Activated CD4-positive, alpha-beta T cell treated with anti-CD3 and anti-CD28 coated beads, Interleukin-2, amount 50 U/mL, for 4 hours (primary cell): ENCODE results near the gene ELL2.

Experiments used
- DNase-seq, 2 experiments: peaks; one replicate each; pipeline ENCODE4 v3.0.0-alpha.2; 2020

The ELL2 gene

GRCh38 chr5:95976606-95977005, 15.0 kb upstream of the ELL2 start:
- DNase-seq, result no peak

DNA sequence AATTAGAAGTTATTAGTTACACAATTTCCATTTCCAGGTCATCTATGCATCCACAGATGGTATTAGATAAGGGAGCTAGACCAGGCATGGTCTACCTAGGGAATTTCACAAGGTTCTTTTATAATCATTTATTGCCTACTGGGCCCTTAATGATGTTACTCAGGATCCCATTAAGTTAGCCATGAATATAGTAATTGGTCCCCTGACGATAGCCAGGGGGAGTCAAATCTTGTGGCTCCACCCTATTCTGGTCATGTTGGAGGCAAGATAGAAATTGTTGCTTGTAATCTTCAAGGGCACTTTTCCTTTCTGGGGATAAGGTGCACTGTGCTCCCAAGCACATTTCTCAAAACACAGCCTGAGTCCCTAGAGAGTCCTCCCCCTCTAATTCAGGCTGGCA, 14.1 kb upstream of the ELL2 start:
- no peak for DNase-seq

DNA sequence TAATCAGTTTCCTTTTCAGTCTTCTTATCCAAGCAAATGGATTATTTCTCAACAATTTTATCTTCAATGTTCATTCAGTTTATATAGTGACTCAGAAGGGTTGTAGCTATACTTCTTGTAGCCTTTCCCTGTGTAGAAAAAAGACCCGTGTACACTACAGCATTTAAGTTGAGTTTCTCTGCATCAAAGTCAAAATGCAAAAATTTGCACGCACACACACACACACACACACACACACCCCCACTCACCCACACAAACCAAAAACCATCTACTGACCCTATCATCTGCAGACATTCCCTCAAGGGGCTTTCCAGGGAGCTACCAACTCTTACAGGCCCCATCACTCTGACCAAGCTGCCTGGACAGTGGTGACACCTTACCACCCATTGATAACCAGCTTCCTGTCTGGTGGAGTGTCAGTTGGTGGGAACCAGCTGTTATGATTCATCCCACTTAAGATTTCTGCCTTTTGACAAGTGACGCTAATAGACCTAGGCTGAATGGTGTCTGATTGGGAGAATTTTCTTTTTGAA, 12.2 kb upstream of the ELL2 start:
- no peak for DNase-seq

GRCh38 chr5:95972196-95972595, 10.5 kb upstream of the ELL2 start:
- DNase-seq, result no peak

DNA sequence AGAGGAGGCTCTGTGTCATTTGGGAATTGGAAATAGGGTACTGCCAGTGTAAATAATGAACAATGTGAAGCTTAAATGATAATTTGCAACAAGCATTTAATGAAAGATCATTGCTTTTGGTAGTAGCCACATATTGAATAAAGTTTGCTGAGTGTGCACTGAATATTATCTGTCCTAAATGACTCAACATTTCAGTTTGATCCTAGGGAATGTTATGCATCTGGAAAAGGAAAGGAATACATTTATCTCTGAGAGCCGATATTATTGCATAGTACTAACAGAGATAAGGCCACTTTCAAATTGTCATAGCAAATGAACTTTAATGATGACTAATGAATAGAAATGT, 8.7 kb upstream of the ELL2 start:
- DNase-seq, result no peak

DNA sequence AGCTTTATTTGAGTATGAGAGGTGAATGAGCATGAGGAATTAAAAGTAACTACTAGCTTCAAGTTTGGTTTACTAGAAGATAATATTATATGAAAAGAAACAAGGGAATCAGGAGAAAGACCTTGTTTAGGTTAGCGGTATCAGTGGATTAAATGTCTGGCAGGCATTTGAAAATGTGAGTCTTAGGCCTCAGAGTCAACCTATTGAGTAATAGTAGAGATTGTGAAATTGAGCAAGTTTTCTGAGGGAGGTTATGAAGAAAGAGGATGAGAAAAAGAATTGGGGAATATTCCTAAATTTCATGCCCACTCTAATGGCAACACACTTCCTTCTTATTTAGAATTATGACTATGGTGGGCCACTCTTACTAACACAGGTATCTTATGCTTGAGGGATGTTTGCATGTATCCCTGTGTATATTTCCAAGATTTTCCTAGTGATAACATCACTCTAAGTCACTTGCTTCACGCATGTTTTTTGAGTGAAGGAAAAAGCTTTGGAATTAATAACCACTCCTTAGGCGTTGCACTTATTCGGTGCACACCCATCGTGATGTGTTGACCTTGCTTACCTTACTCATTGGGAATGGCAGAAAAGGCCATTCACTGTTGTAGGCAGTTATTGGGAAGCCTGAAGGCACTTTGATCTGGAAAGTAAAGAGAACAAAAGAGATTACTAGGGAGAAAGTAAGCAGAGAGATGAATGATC, 8.2 kb upstream of the ELL2 start:
- no peak for DNase-seq

DNA sequence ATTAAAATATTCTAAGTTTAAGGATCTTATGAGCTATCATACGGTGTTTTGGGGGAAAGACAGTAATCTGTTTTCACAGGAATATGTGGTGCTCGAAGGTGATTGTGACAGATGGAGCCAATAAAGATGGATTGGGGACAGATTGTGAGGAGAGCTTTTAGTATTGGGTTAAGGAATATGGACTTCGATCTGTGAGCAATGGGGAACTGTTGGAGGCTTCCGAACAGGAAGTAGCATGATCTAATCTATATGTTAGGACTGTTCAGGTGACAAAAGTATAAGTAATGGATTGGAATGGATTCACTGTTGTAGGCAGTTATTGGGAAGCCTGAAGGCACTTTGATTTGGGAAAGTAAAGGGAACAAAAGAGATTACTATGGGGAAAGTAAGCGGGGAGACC, 7.4 kb upstream of the ELL2 start:
- no peak for DNase-seq

GRCh38 chr5:95967236-95967635, 5.6 kb upstream of the ELL2 start:
- no peak for DNase-seq

DNA sequence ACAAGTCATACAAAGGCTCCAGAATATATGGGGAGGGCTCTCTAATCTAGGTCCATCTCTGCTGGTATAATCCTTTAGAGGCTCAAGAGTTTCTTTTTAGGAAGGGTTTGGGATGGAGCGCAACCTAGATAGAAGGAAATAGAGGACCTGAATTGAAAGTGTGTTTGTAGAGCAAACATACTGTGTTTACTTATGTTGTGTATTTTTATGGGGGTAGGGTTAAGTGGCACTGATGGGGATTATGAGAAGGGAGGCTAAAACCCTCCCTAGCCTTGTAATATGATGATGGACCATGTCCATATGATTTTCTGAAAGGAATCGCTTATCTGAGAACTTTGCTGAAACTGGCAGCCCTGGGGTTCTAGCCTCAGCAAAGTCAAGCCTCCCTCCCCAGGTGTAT, 4.4 kb upstream of the ELL2 start:
- no peak for DNase-seq

- DNase-seq, result peak in 1 of 2 experiments; percentile 23
These were observed 2.2 kb upstream of the ELL2 start for GRCh38 chr5:95963650-95964410.

GRCh38 chr5:95962785-95963184, 1.1 kb upstream of the ELL2 start:
- DNase-seq, result no peak

GRCh38 chr5:95962475-95962773, 773 bp upstream of the ELL2 start:
- no peak for DNase-seq

DNA sequence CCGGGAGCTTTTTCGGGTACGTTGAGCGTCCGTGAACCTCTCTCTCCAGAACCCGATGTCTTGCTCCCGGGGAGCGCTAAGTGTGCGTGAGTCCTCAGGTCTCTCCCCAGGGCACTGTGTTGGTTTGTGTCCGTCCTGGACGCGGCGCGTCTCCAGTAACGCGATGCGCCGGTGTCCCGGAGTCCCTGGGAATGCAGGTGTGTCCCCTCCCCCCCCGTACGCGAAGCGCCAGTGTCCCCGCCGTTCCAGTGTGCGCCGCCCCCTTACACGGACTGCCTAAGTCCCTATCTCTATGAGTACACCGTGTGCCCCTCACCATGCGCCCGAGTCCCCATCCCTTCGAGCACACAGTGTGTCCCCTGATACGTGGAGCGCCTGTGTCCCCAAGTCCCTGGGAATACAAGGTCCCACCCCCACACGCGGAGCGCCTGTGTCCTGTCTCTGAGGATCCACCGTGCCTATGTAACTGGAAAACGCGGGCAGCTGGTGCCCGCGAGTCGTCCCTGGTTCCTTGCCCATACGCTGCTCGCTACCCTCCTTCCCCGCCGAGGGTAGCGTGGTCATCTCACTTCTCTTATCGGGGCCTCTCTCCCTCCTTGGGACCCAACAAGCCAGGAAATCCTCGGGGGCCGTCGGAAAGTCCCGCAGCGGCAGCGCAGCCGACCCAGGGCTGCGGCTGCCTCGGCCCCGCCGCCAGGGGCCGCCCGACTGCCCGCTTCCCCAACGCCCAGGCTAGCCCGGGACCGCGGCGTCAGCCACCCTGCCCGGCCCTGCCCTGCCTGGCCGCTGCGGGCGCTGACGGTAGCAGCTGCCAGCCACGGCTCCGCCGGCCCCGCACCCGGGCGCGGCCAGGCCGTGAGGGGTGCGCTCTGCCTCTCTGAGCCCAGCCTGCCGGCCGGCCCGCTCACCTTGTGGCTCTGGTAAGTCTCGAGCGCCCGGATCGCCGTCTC, 709 bp downstream of the ELL2 start:
- DNase-seq, result peak; percentile 56 to 59

- no peak for DNase-seq
These were observed 1.6 kb downstream of the ELL2 start for GRCh38 chr5:95959888-95960666.

DNA sequence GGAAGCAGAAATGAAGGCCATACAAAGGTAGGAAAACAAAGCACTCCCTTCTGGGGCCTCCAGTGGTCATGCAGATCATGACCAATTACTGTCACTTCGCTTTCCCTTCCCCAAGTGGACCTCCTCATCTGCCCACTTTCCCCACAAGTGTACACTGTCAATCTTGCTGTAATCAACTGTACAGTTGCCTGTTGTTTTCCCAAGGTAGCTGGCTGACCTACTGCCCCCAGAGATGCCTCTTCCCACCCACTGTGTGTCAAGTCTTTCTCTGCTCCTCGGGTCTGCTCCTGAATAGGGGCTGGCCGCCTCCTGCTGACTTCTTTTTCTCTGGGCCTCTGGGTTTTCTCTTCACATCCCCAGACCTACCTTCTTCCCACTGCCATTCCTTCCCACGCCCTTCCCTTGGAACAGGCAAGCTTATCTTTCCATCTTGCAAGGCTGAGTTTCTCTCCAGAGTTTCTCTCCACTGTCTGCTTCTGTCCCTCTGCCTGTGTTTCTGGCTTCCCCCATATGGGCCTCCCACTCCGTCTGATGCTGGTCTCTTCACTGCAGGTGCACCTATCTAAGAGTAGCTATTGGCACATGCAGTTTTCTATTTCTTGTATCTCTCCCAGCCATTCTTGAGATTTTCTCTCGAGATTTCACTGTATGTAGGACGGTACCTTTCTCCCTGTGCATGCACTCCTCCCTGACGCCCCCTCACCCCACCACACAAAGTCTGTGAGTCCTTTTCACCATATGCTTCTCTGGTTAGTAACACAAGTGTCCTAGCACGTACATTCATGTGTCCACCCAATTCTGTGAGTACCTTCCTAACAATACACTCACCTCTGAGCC, 2.4 kb downstream of the ELL2 start:
- DNase-seq, result no peak

- DNase-seq, result no peak
These were observed 3.2 kb downstream of the ELL2 start for GRCh38 chr5:95958310-95959014.

DNA sequence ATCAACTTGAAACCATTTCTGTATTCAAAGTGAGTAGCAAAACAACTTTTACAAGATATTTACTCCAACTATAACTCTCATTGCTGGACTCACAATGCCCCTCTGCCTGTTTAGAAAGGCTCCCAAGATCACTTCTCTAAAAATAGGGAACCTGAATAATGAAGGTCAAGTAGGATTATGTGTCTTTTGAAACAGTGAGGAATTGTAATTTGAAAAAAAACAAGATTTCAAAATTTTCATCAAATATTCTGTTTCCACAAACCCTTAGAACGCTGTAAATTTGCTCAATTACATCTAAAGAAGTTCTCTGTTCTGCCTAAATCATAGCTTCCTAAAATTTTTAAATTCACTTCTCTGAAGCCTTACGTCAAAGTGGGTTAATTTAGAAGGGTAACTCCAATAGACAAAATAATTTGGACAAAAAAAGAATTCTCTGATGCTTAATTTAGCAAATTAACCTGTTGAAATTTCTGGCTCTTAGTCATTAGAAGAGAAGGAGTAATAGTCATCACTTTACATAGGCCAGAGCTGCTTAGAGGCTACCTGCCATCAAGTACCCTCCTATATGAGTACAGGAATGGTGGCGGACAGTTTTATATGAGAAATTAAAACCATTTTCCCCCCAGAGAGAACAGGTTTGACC, 4.0 kb downstream of the ELL2 start:
- DNase-seq, result no peak

DNA sequence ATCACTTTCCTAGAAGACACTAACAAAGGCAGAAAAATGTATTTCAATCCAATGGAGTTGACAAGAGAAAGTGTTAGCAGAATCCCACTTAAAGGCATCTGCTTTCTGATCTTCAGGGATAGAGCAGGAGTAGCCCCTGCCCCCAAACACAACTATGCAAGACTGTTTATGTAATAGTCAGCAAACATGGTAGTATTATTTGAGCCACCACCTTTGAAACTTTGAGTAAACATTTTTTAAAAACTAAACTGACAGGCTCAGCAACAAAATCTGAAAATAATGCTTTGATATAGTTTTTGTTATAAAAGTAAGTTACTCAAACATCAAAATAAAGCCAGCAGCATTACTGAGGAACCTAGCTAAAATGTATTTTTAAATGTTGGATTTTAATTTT, 4.8 kb downstream of the ELL2 start:
- no peak for DNase-seq

GRCh38 chr5:95956021-95956899, 5.4 kb downstream of the ELL2 start:
- DNase-seq, result no peak

- no peak for DNase-seq
These were observed 6.9 kb downstream of the ELL2 start for GRCh38 chr5:95954716-95955115.
